ENCODE data around the gene DRD3.

DNA sequence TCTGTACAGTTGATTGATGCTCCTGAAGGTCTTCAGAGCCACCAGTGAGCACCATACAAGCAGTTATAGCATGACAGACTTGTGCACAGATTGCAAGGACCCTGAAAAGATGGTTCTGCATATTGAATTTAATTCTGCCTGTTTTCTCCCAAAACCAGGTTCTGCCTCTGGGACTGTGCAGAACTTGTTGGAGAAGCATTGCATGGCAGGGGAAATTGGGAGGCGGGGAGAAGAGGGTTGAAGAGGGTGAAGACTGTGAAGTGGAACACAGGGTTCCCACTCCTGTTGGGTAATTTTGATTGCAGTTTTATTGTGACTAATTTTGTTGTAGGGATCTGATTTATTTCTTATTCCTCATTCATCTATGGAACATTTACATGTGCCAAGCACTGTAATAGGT, 48.2 kb upstream of the DRD3 start:
- TF ChIP-seq, protein P1, sequence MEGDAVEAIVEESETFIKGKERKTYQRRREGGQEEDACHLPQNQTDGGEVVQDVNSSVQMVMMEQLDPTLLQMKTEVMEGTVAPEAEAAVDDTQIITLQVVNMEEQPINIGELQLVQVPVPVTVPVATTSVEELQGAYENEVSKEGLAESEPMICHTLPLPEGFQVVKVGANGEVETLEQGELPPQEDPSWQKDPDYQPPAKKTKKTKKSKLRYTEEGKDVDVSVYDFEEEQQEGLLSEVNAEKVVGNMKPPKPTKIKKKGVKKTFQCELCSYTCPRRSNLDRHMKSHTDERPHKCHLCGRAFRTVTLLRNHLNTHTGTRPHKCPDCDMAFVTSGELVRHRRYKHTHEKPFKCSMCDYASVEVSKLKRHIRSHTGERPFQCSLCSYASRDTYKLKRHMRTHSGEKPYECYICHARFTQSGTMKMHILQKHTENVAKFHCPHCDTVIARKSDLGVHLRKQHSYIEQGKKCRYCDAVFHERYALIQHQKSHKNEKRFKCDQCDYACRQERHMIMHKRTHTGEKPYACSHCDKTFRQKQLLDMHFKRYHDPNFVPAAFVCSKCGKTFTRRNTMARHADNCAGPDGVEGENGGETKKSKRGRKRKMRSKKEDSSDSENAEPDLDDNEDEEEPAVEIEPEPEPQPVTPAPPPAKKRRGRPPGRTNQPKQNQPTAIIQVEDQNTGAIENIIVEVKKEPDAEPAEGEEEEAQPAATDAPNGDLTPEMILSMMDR (IDR thresholded peaks at IDR 0.05; ENCODE audit: low read depth, low read length, missing input control) = no peak
- TF ChIP-seq, protein P2, sequence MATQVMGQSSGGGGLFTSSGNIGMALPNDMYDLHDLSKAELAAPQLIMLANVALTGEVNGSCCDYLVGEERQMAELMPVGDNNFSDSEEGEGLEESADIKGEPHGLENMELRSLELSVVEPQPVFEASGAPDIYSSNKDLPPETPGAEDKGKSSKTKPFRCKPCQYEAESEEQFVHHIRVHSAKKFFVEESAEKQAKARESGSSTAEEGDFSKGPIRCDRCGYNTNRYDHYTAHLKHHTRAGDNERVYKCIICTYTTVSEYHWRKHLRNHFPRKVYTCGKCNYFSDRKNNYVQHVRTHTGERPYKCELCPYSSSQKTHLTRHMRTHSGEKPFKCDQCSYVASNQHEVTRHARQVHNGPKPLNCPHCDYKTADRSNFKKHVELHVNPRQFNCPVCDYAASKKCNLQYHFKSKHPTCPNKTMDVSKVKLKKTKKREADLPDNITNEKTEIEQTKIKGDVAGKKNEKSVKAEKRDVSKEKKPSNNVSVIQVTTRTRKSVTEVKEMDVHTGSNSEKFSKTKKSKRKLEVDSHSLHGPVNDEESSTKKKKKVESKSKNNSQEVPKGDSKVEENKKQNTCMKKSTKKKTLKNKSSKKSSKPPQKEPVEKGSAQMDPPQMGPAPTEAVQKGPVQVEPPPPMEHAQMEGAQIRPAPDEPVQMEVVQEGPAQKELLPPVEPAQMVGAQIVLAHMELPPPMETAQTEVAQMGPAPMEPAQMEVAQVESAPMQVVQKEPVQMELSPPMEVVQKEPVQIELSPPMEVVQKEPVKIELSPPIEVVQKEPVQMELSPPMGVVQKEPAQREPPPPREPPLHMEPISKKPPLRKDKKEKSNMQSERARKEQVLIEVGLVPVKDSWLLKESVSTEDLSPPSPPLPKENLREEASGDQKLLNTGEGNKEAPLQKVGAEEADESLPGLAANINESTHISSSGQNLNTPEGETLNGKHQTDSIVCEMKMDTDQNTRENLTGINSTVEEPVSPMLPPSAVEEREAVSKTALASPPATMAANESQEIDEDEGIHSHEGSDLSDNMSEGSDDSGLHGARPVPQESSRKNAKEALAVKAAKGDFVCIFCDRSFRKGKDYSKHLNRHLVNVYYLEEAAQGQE (IDR thresholded peaks at IDR 0.05) = no peak
- no peak for TF ChIP-seq RXRA (IDR thresholded peaks at IDR 0.05)
- no peak for TF ChIP-seq EGR1 (IDR thresholded peaks at IDR 0.05; ENCODE audit: low read depth in 2 of 2)
- TF ChIP-seq JUND (IDR thresholded peaks at IDR 0.05) = no peak
- no peak for TF ChIP-seq RAD21 (IDR thresholded peaks at IDR 0.05)
- TF ChIP-seq, protein P3, sequence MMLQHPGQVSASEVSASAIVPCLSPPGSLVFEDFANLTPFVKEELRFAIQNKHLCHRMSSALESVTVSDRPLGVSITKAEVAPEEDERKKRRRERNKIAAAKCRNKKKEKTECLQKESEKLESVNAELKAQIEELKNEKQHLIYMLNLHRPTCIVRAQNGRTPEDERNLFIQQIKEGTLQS (IDR thresholded peaks at IDR 0.05) = no peak
- no peak for TF ChIP-seq YY1 (IDR thresholded peaks at IDR 0.05)
- TF ChIP-seq, protein P4, sequence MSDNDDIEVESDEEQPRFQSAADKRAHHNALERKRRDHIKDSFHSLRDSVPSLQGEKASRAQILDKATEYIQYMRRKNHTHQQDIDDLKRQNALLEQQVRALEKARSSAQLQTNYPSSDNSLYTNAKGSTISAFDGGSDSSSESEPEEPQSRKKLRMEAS (IDR thresholded peaks at IDR 0.05) = no peak
- TF ChIP-seq HNF4G (IDR thresholded peaks at IDR 0.05) = no peak
- no peak for TF ChIP-seq TAF1 (conservative IDR thresholded peaks at IDR 0.05)

All from liver (tissue), 3 donors.